ENCODE data around the gene DNAAF3.
"Not testable (repeated sequence)": the region's sequence is repeated elsewhere in the genome, so short reads cannot be mapped to it uniquely, and the experiment has no call there.

GRCh38 chr19:55155784-55156183 is 10.6 kb downstream of the DNAAF3 start:
- TF ChIP-seq CTCF (IDR thresholded peaks at IDR 0.05); POLR2A (IDR thresholded peaks at IDR 0.05; ENCODE audit: low read depth); POLR2AphosphoS5 (IDR thresholded peaks at IDR 0.05); EP300 (IDR thresholded peaks at IDR 0.05): not testable (repeated sequence)

All from esophagus muscularis mucosa (tissue), 4 donors.